GM12872 (cell line): ENCODE measurements around the gene AP5M1.

ENCODE experiments used
- TF ChIP-seq, protein P1 (sequence below): IDR thresholded peaks from 3 replicates; pipeline ENCODE4 v1.5.1; 2011; ENCODE audit warnings: low read depth, mild to moderate bottlenecking, low read length, moderate library complexity; ENCODE audit not compliant: insufficient read depth

AP5M1 gene

DNA sequence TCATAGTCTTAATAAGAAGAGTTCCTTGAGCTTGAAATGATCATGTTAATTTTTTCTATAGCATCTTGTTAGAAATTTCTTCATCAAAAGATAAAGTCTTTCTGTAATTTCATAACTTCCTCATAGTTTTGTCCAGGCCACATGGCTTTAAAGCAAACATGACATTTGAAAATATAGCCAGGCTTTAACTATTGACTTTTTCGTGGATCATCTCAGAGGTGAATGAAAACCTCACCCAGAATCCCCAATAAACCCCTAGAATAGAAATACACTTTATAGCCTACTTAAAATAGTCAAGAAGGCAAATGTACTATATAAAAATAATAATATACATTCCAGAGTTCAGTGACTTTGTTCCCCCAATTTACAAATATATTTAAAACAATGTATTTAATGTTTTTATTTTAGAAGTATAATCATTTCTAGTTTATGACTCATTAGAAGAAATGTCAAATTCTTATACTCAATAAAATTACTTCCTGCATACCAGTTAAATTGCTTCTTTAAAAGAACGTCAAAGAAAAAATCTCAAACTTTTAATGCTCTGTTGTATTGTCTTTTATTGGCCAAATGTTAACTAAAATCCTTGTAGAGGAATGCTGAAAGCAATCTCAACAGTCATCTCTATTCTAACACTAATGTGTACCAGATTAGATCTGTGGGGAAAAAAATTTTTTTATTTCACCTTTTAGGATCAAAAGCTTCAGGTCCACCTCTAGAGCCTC, 21.7 kb upstream of the AP5M1 start:
- TF ChIP-seq, protein P1, sequence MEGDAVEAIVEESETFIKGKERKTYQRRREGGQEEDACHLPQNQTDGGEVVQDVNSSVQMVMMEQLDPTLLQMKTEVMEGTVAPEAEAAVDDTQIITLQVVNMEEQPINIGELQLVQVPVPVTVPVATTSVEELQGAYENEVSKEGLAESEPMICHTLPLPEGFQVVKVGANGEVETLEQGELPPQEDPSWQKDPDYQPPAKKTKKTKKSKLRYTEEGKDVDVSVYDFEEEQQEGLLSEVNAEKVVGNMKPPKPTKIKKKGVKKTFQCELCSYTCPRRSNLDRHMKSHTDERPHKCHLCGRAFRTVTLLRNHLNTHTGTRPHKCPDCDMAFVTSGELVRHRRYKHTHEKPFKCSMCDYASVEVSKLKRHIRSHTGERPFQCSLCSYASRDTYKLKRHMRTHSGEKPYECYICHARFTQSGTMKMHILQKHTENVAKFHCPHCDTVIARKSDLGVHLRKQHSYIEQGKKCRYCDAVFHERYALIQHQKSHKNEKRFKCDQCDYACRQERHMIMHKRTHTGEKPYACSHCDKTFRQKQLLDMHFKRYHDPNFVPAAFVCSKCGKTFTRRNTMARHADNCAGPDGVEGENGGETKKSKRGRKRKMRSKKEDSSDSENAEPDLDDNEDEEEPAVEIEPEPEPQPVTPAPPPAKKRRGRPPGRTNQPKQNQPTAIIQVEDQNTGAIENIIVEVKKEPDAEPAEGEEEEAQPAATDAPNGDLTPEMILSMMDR: no peak

- TF ChIP-seq, protein P1: no peak
Observed at GRCh38 chr14:57254884-57255283, 13.9 kb upstream of the AP5M1 start.

GRCh38 chr14:57259672-57260071, 9.1 kb upstream of the AP5M1 start:
- TF ChIP-seq, protein P1: no peak

- TF ChIP-seq, protein P1: no peak
Observed at GRCh38 chr14:57261604-57262003, 7.2 kb upstream of the AP5M1 start.

DNA sequence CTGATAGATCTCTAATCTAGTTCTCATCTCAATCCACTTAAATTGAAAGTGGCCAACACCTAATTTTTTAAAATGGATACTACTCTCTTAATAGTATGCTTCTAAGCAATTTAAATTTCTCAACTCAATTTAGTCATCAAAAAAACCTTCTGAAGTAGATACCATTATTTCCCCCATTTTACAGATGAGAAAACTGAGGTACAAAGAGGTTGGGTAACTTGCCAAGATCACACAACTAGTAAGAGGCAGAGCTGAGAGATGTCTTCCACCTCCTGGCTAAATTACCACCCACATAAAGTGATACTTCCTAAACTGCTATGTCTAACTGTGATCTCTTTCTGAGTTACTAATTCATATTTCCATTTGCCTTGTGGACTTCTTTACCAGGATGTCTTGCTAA, 6.7 kb upstream of the AP5M1 start:
- TF ChIP-seq, protein P1: no peak

- TF ChIP-seq, protein P1: no peak
Observed at GRCh38 chr14:57266065-57266464, 2.7 kb upstream of the AP5M1 start.

DNA sequence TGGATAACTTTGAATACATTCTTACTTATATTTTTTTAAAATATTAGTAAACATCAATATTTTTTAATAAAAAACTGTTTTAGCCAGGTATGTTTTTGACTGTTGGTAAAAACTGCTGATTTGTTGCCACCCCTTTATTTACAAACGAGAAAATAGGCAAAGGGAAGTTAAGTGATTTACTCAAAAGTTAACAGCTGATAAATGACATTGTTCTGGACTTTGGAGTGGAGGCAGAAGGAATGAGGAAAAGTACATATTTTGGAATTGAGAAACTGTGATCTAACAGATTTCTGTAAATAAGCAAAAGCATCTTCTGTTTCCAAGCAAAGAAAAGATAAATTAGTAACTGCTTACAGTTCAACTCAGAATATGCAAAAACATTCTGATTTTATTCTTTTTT, 4.5 kb downstream of the AP5M1 start:
- TF ChIP-seq, protein P1: no peak

DNA sequence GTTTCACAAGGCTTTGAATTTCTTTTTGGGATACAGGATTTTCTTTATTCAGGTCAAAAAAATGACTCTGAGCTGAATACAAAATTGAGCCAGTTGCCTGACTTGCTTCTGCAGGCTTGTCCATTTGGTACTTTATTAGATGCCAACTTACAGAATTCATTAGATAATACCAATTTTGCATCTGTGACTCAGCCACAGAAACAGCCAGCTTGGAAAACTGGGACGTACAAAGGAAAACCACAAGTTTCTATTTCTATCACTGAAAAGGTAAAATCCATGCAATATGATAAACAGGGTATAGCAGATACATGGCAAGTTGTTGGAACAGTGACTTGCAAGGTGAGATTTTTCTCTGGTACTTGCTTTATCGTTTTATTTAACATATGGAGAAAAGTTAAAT, 5.8 kb downstream of the AP5M1 start:
- TF ChIP-seq, protein P1: no peak
